GM23248 (cell line): Measurements from ENCODE around the gene NPY. TPM values are rescaled to one million over a fixed set of nuclear protein-coding genes. Genes with fewer than 3 reads are reported as not detected.

ENCODE experiments used
- DNase-seq: peaks from one replicate; pipeline ENCODE4 v3.0.0-alpha.2; 2015
- H2AFZ ChIP-seq: fragments of 200-600 bp; sonication (generic); 2 replicates; pipeline ENCODE4 v1.6.1; 2016; ENCODE audit warnings: antibody characterized with exemption
- H3F3A ChIP-seq: fragments of 200-600 bp; sonication (generic); 2 replicates; pipeline ENCODE4 v1.6.1; 2016; ENCODE audit warnings: mild to moderate bottlenecking, antibody characterized with exemption, mixed run types; ENCODE audit not compliant: insufficient read depth
- H3K27ac ChIP-seq: fragments of 200-600 bp; sonication (generic); 2 replicates; pipeline ENCODE4 v1.5.1; 2016; ENCODE audit warnings: mild to moderate bottlenecking
- H3K27me3 ChIP-seq: fragments of 200-600 bp; sonication (generic); replicated peaks from 2 replicates; pipeline ENCODE4 v1.6.1; 2016; ENCODE audit warnings: mild to moderate bottlenecking; ENCODE audit not compliant: insufficient read depth
- H3K36me3 ChIP-seq: fragments of 200-600 bp; sonication (generic); 2 replicates; pipeline ENCODE4 v1.6.1; 2016; ENCODE audit warnings: low read depth, mild to moderate bottlenecking
- H3K4me1 ChIP-seq: fragments of 200-600 bp; sonication (generic); 2 replicates; pipeline ENCODE4 v1.6.1; 2016; ENCODE audit warnings: mild to moderate bottlenecking; ENCODE audit not compliant: insufficient read depth
- H3K4me2 ChIP-seq: fragments of 200-600 bp; sonication (generic); one replicate; pipeline ENCODE4 v1.6.1; 2016; ENCODE audit warnings: mild to moderate bottlenecking; ENCODE audit not compliant: unreplicated experiment
- H3K4me3 ChIP-seq: fragments of 200-600 bp; sonication (generic); 2 replicates; pipeline ENCODE4 v1.5.1; 2016; ENCODE audit warnings: mild to moderate bottlenecking
- H3K79me2 ChIP-seq: fragments of 200-600 bp; sonication (generic); 2 replicates; pipeline ENCODE4 v1.6.1; 2016; ENCODE audit warnings: mild to moderate bottlenecking; ENCODE audit not compliant: insufficient read depth
- H3K9ac ChIP-seq: fragments of 200-600 bp; sonication (generic); 2 replicates; pipeline ENCODE4 v1.6.1; 2016; ENCODE audit warnings: mild to moderate bottlenecking
- H3K9me2 ChIP-seq: fragments of 200-600 bp; sonication (generic); 2 replicates; pipeline ENCODE4 v1.6.1; 2016; ENCODE audit warnings: mixed run types, mild to moderate bottlenecking, moderate library complexity; ENCODE audit not compliant: insufficient read depth
- H3K9me3 ChIP-seq: fragments of 200-600 bp; sonication (generic); one replicate; pipeline ENCODE4 v1.6.1; 2017; ENCODE audit warnings: low read depth
- H4K20me1 ChIP-seq: fragments of 200-600 bp; sonication (generic); 2 replicates; pipeline ENCODE4 v1.6.0; 2016; ENCODE audit not compliant: insufficient read depth
- EZH2 ChIP-seq: fragments of 200-600 bp; sonication (generic); IDR thresholded peaks from 2 replicates; pipeline ENCODE4 v1.6.1; 2018; ENCODE audit warnings: antibody characterized with exemption, mild to moderate bottlenecking; ENCODE audit not compliant: insufficient read depth, poor library complexity, severe bottlenecking
- EZH2phosphoT487 ChIP-seq: fragments of 200-600 bp; sonication (generic); IDR thresholded peaks from 2 replicates; pipeline ENCODE4 v1.6.1; 2018; ENCODE audit warnings: antibody characterized with exemption, moderate library complexity, mild to moderate bottlenecking, low read depth; ENCODE audit not compliant: insufficient read depth
- WGBS, 2 experiments: methylation state at CpG; one replicate each; pipeline ENCODE4 v1.1.6; 2015 to 2017; ENCODE audit warnings: low lambda C conversion rate in 2 of 2, low coverage in 1 of 2; ENCODE audit errors: missing lambda C conversion rate in 2 of 2; 5-methylcytosine and 5-hydroxymethylcytosine counted together
- in situ Hi-C: fragments of 300-500 bp; cut with MboI; formaldehyde crosslinking; loops from 2 replicates; pipeline ENCODE4 v1.15.0; 2020
- polyA plus RNA-seq: library from polyadenylated mRNA; unstranded; fragments of >200 nt; fragmentation: Nextera tagmentation; extraction: Ambion mirVana; gene quantifications from 2 replicates; pipeline ENCODE4 v1.2.1, GENCODE V29; 2016
- total RNA-seq: library from RNA; depleted of rRNA; stranded (reverse); fragments of >200 nt; shearing (Covaris generic); gene quantifications from 2 replicates; pipeline ENCODE4 v1.2.3, GENCODE V29; 2014

The NPY gene
- total and polyA plus RNA-seq, 2 experiments from 2014 or later: not detected

DNA sequence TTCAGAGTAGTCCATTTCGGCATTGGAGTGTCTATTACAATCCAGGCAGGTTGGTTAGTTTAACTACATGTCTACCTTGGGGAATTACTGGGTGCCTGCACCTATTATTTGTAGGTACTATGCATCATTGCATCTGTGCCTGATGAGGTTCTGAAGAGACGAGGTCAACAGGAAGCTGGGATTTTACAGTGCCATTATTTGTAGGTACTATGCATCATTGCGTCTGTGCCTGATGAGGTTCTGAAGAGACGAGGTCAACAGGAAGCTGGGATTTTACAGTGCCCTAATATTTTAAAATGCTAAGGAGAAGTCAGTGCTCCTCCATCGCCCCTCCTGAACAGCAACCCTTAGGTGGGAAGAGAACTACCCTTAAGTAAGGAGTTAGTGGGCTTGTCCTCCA is 41.7 kb downstream of the NPY start:
- Histone ChIP-seq H3K27ac (no peak overlapping the region), H3K4me3 (no peak overlapping the region), H2AFZ (no peak overlapping the region), H4K20me1 (no peaks in the 10 kb centered on the region), H3K27me3 (0 out of 2 replicates have a peak, but pooled peaks cover 8% of the 10 kb centered on the region), H3K9me2 (no peaks in the 10 kb centered on the region), H3K4me1 (no peaks in the 10 kb centered on the region), H3K36me3 (no peaks in the 10 kb centered on the region), H3K9me3 (no peaks in the 10 kb centered on the region), H3K9ac (no peak overlapping the region), H3K4me2 (no peak overlapping the region), H3K79me2 (no peaks in the 10 kb centered on the region), H3F3A (no peaks in the 10 kb centered on the region)
- in situ Hi-C loops: no loop called here
- WGBS, 2 experiments: 39 to 44% methylated on average over 5 of the region's 5 CpGs
- DNase-seq: no peak
- TF ChIP-seq EZH2phosphoT487 (no peak), EZH2 (no peak)

DNA sequence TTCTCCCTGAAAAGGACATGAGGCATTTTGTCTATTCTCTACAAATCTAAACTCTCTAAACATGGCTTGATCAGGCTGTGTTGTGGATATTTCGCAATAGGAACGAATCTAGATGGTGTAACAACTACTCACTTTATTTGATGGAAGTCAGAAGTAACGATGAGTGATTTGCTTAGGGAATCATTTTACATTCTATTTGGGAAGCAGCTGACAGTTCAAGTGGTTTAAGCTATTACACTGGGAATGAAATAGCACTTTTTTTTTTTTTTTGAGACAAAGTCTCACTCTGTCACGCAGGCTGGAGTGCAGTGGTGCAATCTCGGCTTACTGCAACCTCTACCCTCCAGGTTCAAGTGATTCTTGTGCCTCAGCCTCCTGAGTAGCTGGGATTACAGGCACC is 44.1 kb downstream of the NPY start:
- Histone ChIP-seq H3K4me1 (no peaks in the 10 kb centered on the region), H3F3A (no peaks in the 10 kb centered on the region), H3K9me3 (no peaks in the 10 kb centered on the region), H3K36me3 (no peaks in the 10 kb centered on the region), H3K4me3 (no peak overlapping the region), H3K27ac (no peak overlapping the region), H3K4me2 (no peak overlapping the region), H4K20me1 (no peaks in the 10 kb centered on the region), H3K79me2 (no peaks in the 10 kb centered on the region), H3K9ac (no peak overlapping the region), H2AFZ (no peak overlapping the region), H3K27me3 (no peaks in the 10 kb centered on the region), H3K9me2 (no peaks in the 10 kb centered on the region)
- no peak for TF ChIP-seq EZH2phosphoT487
- no peak for TF ChIP-seq EZH2
- in situ Hi-C loops: no loop called here
- DNase-seq: no peak
- 36 to 40% methylated on average over 5 of the region's 5 CpGs for WGBS, 2 experiments

DNA sequence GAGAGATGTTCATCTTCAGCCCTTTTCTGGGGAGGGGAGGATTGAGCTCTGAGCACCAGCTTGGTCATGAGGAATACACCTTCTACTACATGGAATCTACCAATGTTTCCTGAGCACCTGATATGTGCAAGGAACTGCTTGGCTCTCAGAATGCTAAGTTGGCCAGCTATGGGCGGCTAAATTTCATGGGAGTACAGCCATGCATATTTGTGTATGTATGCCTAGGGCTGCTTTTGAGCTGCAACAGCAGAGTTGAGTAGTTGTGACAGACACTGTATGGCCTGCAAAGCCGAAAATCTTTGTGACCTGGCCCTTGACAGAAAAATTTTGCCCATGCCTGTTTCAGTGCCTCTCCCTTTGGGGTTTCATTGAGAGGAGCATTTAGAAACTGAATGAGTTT is 44.9 kb downstream of the NPY start:
- Histone ChIP-seq H3K79me2 (no peaks in the 10 kb centered on the region), H2AFZ (no peak overlapping the region), H3K9ac (no peak overlapping the region), H3K4me2 (no peak overlapping the region), H3K9me2 (no peaks in the 10 kb centered on the region), H3K9me3 (no peaks in the 10 kb centered on the region), H3K27ac (no peak overlapping the region), H4K20me1 (no peaks in the 10 kb centered on the region), H3K27me3 (no peaks in the 10 kb centered on the region), H3K4me1 (no peaks in the 10 kb centered on the region), H3F3A (no peaks in the 10 kb centered on the region), H3K36me3 (no peaks in the 10 kb centered on the region), H3K4me3 (no peak overlapping the region)
- TF ChIP-seq EZH2phosphoT487 (no peak), EZH2 (no peak)
- in situ Hi-C loops: no loop called here
- DNase-seq: no peak
- WGBS, 2 experiments: 19 to 24% methylated on average over 2 of the region's 2 CpGs

DNA sequence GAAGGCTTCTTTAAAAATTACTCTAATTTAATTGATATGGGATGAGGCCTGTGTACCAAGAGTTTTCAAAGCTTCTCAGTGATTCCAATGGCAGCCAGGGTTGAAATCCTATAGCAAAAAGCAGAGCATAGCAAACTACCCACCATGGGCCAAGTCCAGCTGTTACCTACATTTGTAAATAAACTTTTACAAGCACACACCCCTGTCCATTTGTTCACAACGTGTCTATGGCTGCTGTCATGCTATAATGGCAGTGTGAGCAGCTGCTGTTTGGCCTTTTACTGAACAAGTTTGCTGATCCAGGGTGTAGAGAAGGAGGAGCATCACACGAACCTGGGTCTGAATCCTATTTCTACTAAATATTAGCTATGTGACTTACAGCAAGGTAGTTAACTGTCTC is 50.0 kb downstream of the NPY start:
- H4K20me1 ChIP-seq: no peaks in the 10 kb centered on the region
- WGBS, 2 experiments: 0 to 2% methylated on average over 2 of the region's 2 CpGs
- no peaks in the 10 kb centered on the region for H3F3A ChIP-seq
- no peak for TF ChIP-seq EZH2
- no peak overlapping the region for H3K4me3 ChIP-seq
- no peaks in the 10 kb centered on the region for H3K9me3 ChIP-seq
- no peak overlapping the region for H3K4me2 ChIP-seq
- no peaks in the 10 kb centered on the region for H3K36me3 ChIP-seq
- no peak for DNase-seq
- no peak overlapping the region for H3K9ac ChIP-seq
- in situ Hi-C loops: no loop called here
- H3K9me2 ChIP-seq: no peaks in the 10 kb centered on the region
- H2AFZ ChIP-seq: no peak overlapping the region
- H3K27me3 ChIP-seq: no peaks in the 10 kb centered on the region
- H3K79me2 ChIP-seq: no peaks in the 10 kb centered on the region
- no peak overlapping the region for H3K27ac ChIP-seq
- no peaks in the 10 kb centered on the region for H3K4me1 ChIP-seq

DNA sequence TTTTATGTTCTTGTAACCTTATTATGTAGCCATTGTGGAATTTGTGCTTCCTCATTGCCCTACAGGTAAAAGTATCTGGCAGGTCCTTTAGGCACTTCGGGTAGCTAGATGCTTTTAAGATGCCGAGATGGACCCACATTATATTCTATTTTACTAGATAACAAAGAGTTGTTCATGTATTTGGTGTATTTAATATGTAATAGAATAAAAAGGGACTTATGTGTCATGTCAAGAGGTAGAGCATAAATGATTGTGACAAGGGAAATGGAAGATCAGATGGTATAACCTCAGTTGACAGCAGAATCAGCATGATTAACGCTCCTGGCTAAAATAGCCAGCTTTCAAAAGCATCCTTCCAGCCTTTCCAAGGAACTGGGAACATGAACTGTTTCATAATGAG is 50.6 kb downstream of the NPY start:
- 10 to 24% methylated on average over 3 of the region's 3 CpGs for WGBS, 2 experiments
- Histone ChIP-seq H3K36me3 (no peaks in the 10 kb centered on the region), H3K9ac (no peak overlapping the region), H3K27ac (no peak overlapping the region), H3K9me3 (no peaks in the 10 kb centered on the region), H2AFZ (no peak overlapping the region), H4K20me1 (no peaks in the 10 kb centered on the region), H3K27me3 (no peaks in the 10 kb centered on the region), H3K4me3 (no peak overlapping the region), H3K4me1 (no peaks in the 10 kb centered on the region), H3F3A (no peaks in the 10 kb centered on the region), H3K4me2 (no peak overlapping the region), H3K79me2 (no peaks in the 10 kb centered on the region), H3K9me2 (no peaks in the 10 kb centered on the region)
- no peak for TF ChIP-seq EZH2
- no peak for TF ChIP-seq EZH2phosphoT487
- DNase-seq: no peak
- in situ Hi-C loops: no loop called here
